ENCODE measurements around the gene PAWR.

DNA sequence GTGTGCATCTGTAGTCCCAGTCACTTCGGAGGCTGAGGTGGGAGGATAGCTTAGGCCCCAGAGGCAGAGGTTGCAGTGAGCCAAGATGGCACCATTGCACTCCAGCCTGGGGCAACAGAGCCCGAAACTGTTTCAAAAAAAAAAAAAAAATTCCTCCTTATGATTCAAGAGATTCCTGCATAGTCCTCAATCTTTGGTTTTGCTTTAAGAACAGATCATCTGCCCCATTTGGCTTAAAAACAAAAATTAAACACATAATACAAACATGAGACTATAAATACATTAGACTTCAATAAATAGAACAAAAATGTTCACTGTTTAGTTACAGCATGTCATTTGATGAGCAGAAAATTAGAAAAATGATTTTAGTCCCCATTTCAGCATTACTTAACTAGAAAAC, 131.2 kb downstream of the PAWR start:
- TF ChIP-seq CTCF (IDR thresholded peaks at IDR 0.05): no peak
- TF ChIP-seq POLR2AphosphoS5 (IDR thresholded peaks at IDR 0.05): no peak
- no peak for TF ChIP-seq POLR2A (IDR thresholded peaks at IDR 0.05)

Measured in breast epithelium (tissue), 3 donors.